Activated CD4-positive, alpha-beta memory T cell treated with anti-CD3 and anti-CD28 coated beads, Interleukin-2, amount 10 ng/mL, durations not matched to agents 7 days and 5 days (primary cell): ENCODE data around the gene DMRTC2. TPM values are rescaled to one million over a fixed set of nuclear protein-coding genes. Genes with fewer than 3 reads are reported as not detected.
"Not testable (repeated sequence)": the region's sequence is repeated elsewhere in the genome, so short reads cannot be mapped to it uniquely, and the experiment has no call there.

Experiments
- CTCF ChIA-PET: fragments of 350-600 bp; sonication (Branson Sonifier 250); formaldehyde crosslinking; loops from one replicate; lab custom pipeline; 2021; ENCODE audit warnings: antibody characterized with exemption, inconsistent platforms; lab: Charles Lee
- POLR2A ChIA-PET: fragments of 350-600 bp; sonication (Branson Sonifier 250); formaldehyde crosslinking; loops from one replicate; lab custom pipeline; 2021; ENCODE audit warnings: antibody characterized with exemption; lab: Charles Lee
- DNase-seq: peaks from one replicate; pipeline ENCODE4 v3.0.0-alpha.2; 2020
- H3K27ac Mint-ChIP-seq: one replicate; pipeline ENCODE4 v1.8.0; 2021; ENCODE audit warnings: mild to moderate bottlenecking, mixed read lengths
- H3K27me3 Mint-ChIP-seq: one replicate; pipeline ENCODE4 v1.8.0; 2021; ENCODE audit warnings: mixed read lengths
- H3K36me3 Mint-ChIP-seq: one replicate; pipeline ENCODE4 v1.8.0; 2021; ENCODE audit warnings: low read depth, mixed read lengths
- H3K4me1 Mint-ChIP-seq: one replicate; pipeline ENCODE4 v1.8.0; 2021; ENCODE audit warnings: mixed read lengths
- H3K4me3 Mint-ChIP-seq: one replicate; pipeline ENCODE4 v1.8.0; 2021; ENCODE audit warnings: mild to moderate bottlenecking, mixed read lengths
- H3K9me3 Mint-ChIP-seq: one replicate; pipeline ENCODE4 v1.8.0; 2021; ENCODE audit warnings: mixed read lengths
- total RNA-seq, 2 experiments: library from RNA; stranded (reverse); gene quantifications; one replicate each; pipeline ENCODE4 v1.2.3, GENCODE V29; 2021

The DMRTC2 gene
- total RNA-seq, 2 experiments from 2014 or later, result not detected

DNA sequence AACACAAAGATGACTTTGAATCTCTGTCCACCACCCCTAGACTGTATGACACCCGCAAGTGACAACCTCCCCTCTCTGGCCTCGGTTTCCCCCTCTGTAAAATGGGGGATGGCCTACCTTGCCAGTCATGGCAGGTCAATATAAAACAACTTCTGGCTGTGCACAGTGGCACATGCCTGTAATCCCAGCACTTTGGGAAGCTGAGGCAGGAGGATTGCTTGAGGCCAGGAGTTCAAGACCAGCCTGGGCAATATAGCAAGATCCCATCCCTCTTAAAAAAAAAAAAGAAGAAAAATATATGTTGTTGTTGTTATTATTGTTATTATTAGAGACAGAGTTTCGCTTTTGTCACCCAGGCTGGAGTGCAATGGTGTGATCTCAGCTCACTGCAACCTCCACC, 31.1 kb downstream of the DMRTC2 start:
- not testable (repeated sequence) for H3K27me3 Mint-ChIP-seq, DNase-seq, H3K9me3 Mint-ChIP-seq
- Mint-ChIP-seq H3K27ac (peak overlapping the region; percentile 96), H3K4me1 (peaks cover 76% of the 10 kb centered on the region), H3K36me3 (peaks cover 21% of the 10 kb centered on the region), H3K4me3 (peak overlapping the region; percentile 36)
- ChIA-PET POLR2A (interaction anchor here (1.7 to 16.1 kb wide), 4 partner anchors 11 to 69 kb away, joined by 8 to 384 read pairs (median 117); partner anchors contain the start of genes ARHGEF1 and RPS19), CTCF (interaction anchor here (0.7 to 7.0 kb wide), 5 partner anchors 10 to 81 kb away, joined by 3 to 95 read pairs (median 13); partner anchors contain the start of gene RPS19)

DNA sequence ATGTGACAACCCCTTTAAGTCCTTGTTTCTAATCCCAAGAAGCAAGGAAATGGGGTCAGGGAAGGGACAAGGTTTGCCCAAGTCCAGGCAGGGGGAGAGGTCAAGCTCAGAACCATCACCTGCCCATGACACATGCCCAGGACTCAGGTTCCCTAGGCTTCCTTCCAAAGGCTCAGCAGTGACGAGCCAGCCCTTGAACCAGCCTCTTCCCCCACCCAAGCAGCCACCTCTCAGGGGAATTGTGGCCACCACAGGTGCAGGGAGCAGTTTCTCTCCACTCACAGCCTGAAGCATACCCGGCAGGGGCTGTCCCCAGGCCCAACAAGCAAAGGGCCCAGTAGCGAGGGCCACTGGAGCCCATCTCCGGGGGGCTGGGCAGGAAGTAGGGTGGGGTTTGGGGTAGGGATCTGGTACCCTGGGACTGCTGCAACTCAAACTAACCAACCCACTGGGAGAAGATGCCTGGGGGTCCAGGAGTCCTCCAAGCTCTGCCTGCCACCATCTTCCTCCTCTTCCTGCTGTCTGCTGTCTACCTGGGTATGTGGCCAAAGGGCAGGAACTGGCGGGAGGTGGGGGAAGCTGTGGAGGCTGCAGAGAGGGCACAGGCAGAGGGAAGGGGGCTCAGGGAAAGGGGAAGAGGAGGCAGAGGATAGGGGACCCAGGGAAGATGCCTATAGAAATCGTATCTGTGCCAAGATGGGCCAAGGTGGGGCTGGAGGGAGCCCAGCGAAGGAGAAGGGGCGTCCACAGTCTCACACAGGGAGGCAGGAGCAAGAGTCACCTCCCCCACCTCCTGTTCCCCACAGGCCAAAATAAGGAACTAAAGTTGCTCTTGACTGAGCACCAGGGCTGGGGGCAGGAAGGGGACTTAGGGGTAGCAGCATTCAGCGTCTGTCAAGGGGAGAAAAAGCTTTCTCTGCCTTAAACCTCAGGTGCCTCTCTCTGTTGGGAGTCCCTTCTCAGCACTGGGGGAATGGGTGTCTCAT, 32.3 kb downstream of the DMRTC2 start, which contains the start of gene CD79A:
Gene CD79A, plus strand, starts transcription at position 433 of the 986 bp plus-strand sequence. Its CDS starts 26 bp downstream, at position 459.
- no peak for DNase-seq
- no peaks in the 10 kb centered on the region for H3K27me3 Mint-ChIP-seq
- POLR2A ChIA-PET, result interaction anchor here (2.3 to 16.1 kb wide), 3 partner anchors 10 to 34 kb away, joined by 8 to 384 read pairs (median 223); partner anchors contain the start of genes ARHGEF1 and RPS19
- no peak within 1 kb of the TSS for H3K4me3 Mint-ChIP-seq
- CTCF ChIA-PET, result interaction anchor here (0.7 kb wide), 1 partner anchor 9 kb away, joined by 3 read pairs; no protein-coding TSS in a partner anchor
- peak within 1 kb of the TSS; percentile 96 for H3K27ac Mint-ChIP-seq
- H3K4me1 Mint-ChIP-seq, result peaks cover 71% of the 10 kb centered on the region
- peaks cover 10% of the 10 kb centered on the region for H3K36me3 Mint-ChIP-seq
- no peaks in the 10 kb centered on the region for H3K9me3 Mint-ChIP-seq

DNA sequence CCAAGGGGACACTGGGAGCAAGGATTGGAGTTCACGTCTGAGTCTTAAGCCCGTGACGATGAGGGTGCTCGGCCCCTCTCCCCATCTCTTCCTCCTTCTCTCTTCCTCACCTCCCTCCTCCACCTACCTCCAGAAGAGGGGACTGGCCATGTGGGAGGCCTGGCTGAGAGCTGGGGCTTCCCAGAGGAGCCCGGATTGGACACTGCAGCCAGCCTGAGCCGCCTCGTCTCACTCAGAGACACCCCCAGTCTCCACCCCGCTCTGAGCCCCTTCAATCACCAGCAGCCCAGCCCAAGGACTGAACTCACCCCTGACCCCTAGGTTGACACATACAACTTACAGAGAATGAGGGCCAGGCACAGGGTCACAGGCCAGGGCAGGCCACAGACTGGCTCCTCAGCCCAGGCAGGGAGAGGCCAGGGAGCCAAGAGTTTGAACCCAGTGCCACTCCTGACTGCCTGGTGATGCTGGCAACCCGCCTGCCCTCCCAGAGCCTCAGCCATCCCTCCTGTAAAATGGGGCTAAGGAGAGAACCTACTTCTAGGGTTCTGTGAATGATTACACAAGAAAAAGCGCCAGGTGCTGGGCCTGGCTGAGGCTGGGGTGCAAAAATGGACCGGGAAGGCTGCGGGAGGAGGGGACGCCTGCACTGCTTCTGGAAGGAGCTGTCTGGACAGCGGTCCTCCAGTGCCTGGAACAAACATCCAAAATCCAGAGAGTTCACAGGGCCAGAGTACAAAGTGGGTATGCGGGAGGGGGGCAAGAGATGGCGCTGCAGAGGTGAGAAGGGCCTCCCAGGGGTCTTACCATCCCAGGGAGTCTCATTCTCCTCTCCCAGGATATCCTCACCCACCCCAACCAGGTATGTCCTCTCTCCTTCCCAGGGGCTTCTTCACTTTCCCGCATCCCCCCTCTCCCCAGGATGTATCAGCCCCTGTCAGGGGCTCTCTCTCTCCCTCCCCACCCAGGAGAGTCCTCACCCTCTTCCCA, 33.4 kb downstream of the DMRTC2 start:
- peak overlapping the region; percentile 21 for H3K27ac Mint-ChIP-seq
- DNase-seq, result no peak
- ChIA-PET POLR2A (interaction anchor here (2.3 to 16.1 kb wide), 3 partner anchors 8 to 33 kb away, joined by 8 to 384 read pairs (median 223); partner anchors contain the start of genes ARHGEF1 and RPS19), CTCF (no interaction called here)
- no peaks in the 10 kb centered on the region for H3K27me3 Mint-ChIP-seq
- peaks cover 66% of the 10 kb centered on the region for H3K4me1 Mint-ChIP-seq
- no peaks in the 10 kb centered on the region for H3K9me3 Mint-ChIP-seq
- H3K4me3 Mint-ChIP-seq, result no peak overlapping the region
- H3K36me3 Mint-ChIP-seq, result peaks cover 8% of the 10 kb centered on the region

DNA sequence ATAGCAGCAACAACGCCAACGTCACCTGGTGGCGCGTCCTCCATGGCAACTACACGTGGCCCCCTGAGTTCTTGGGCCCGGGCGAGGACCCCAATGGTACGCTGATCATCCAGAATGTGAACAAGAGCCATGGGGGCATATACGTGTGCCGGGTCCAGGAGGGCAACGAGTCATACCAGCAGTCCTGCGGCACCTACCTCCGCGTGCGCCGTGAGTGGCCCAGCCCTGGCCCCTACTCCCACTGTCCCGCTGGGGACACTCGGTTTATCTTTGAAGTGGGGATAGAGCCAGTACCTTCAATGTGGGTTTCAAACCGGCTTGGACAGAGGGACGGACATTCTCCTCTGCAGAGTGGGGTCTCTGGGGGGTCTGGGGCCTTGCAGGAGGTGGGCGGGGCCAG, 34.2 kb downstream of the DMRTC2 start:
- ChIA-PET CTCF (no interaction called here), POLR2A (no interaction called here)
- Mint-ChIP-seq H3K27me3 (no peaks in the 10 kb centered on the region), H3K4me1 (peaks cover 60% of the 10 kb centered on the region), H3K4me3 (no peak overlapping the region), H3K9me3 (no peaks in the 10 kb centered on the region), H3K36me3 (peaks cover 13% of the 10 kb centered on the region), H3K27ac (no peak overlapping the region)
- no peak for DNase-seq

DNA sequence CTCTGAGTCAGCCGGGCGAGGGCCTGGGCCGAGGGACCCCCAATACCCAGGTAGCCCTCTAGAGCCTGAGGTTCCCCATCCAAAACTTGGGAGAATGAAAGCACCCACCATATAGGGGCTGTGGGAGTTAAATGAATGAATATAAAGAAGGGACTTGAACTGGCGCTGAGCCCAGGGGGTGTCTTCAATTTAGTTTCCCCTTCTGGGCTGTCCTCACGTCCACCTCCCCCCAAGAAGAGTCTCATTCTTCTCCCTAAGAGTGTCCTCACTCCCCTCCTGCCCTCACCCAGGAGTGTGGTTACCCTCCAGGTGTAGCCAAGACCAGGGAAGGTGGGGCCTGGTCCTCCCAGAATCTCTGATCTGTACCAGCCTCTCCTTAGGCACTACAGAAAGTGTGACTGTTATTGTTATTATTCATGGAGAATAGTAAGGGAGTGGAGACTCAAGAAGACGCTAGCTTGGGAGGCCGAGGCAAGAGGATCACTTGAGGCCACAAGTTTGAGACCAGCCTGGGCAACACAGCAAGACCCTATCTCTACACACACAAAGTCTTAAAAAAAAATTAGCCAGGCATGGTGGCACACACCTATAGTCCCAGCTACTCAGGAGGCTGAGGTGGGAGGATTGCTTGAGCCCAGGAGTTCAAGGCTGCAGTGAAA, 35.0 kb downstream of the DMRTC2 start:
- H3K9me3 Mint-ChIP-seq, result no peaks in the 10 kb centered on the region
- no peaks in the 10 kb centered on the region for H3K27me3 Mint-ChIP-seq
- peaks cover 56% of the 10 kb centered on the region for H3K4me1 Mint-ChIP-seq
- H3K4me3 Mint-ChIP-seq, result no peak overlapping the region
- CTCF ChIA-PET, result interaction anchor here (0.6 to 1.0 kb wide), 3 partner anchors 9 to 432 kb away, joined by 4 to 6 read pairs (median 5); no protein-coding TSS in a partner anchor
- DNase-seq, result no peak
- POLR2A ChIA-PET, result interaction anchor here (1.1 to 13.3 kb wide), 3 partner anchors 10 to 20 kb away, joined by 3 to 384 read pairs (median 135); partner anchors contain the start of genes CD79A and RPS19
- H3K36me3 Mint-ChIP-seq, result peaks cover 20% of the 10 kb centered on the region
- H3K27ac Mint-ChIP-seq, result no peak overlapping the region

DNA sequence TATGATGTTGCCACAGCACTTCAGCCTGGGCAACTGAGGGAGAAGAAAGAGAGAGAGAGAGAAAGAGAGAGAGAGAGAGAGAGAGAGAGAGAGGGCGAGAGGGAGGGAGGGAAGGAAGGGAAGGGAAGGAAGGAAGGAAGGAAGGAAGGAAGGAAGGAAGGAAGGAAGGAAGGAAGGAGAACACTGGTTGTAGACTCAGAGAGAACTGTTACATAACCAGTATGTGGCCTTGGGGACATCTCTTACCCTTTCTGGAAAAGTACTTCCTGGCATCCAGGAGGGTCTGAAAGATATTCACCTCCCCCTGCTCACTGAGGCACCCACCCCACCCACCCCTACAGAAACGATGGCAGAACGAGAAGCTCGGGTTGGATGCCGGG, 35.5 kb downstream of the DMRTC2 start:
- no peak overlapping the region for H3K4me3 Mint-ChIP-seq
- no peaks in the 10 kb centered on the region for H3K27me3 Mint-ChIP-seq
- CTCF ChIA-PET, result interaction anchor here (0.6 to 1.0 kb wide), 3 partner anchors 10 to 433 kb away, joined by 4 to 6 read pairs (median 5); no protein-coding TSS in a partner anchor
- no peak overlapping the region for H3K27ac Mint-ChIP-seq
- DNase-seq, result no peak
- H3K9me3 Mint-ChIP-seq, result no peaks in the 10 kb centered on the region
- POLR2A ChIA-PET, result interaction anchor here (1.1 to 13.3 kb wide), 3 partner anchors 10 to 20 kb away, joined by 3 to 384 read pairs (median 135); partner anchors contain the start of genes CD79A and RPS19
- peaks cover 53% of the 10 kb centered on the region for H3K4me1 Mint-ChIP-seq
- H3K36me3 Mint-ChIP-seq, result peaks cover 25% of the 10 kb centered on the region

DNA sequence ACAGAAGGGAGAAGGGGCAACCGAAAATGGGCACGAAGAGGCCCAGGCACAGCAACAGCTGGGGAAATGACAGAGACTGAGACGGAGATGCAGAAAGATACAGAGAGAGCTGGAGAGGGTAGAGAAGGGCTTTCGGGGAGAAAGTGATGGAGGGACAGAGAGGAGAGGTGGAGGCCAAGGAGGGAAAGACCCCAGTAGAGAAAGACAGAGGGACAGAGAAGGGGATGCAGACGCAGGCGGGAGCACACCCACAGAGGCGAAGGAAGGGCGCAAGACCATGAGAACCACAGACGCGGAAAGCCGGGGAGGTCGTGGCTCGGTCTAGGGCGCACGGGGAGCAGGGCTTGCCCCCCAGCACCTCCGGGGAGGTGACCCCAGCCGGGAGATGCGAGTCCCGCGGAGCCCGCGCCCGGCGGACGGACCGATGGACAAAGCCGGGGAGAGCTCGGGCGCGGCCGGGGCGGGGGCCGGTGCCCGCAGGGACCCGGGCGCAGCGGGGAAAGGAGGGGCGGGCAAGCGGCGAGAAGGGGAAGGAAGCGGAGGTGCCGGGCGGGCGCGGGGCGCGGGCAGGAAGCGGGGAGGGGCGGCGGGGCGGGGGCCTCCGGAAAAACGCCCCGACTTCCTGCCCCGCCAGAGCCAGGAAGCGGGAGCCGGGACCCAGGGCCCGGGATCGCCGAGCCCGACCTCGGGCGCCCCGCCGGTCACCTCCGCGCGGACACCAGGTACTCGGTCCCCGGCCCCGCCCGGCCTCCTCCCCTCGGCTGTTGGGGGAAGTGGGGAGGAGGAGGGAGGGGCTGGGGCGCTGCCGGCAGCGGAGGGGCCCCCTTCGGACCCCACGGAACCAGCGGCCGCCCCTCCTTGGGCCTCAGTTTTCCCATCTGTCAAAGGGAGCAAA, 38.0 kb downstream of the DMRTC2 start, which contains the start of gene ARHGEF1:
Gene ARHGEF1, plus strand, starts transcription at position 617 of the 895 bp plus-strand sequence. CDS start 4,899 bp downstream, outside the sequence.
- CTCF ChIA-PET, result interaction anchor here (0.8 to 5.9 kb wide), 5 partner anchors 10 to 63 kb away, joined by 3 to 95 read pairs (median 4); partner anchors contain the start of gene RPS19
- POLR2A ChIA-PET, result interaction anchor here (1.0 to 13.3 kb wide), 5 partner anchors 13 to 64 kb away, joined by 3 to 384 read pairs (median 135); partner anchors contain the start of genes CD79A and RPS19
- Mint-ChIP-seq H3K27ac (peak within 1 kb of the TSS; percentile 97), H3K36me3 (peaks cover 44% of the 10 kb centered on the region), H3K4me1 (peaks cover 48% of the 10 kb centered on the region), H3K4me3 (peak within 1 kb of the TSS; percentile 93), H3K27me3 (no peaks in the 10 kb centered on the region), H3K9me3 (no peaks in the 10 kb centered on the region)
- DNase-seq, result peak; percentile 73

DNA sequence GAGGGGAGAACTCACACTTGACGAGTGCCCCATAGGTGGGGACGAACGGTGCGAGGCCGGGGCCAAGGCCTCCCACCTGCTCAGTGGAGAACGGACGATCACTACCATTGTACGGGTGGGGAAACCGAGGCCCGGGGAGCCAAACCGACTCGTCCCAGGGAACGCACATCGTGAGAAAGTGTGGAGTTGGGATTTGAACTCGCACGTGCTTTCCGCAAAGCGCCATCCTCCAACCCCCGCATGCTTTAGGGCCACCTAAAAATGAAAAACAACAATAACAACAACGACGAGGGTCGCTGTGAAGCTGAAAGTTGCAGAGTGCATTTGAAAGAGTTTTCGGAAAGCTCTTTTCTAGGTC, 38.6 kb downstream of the DMRTC2 start:
- DNase-seq, result peak; percentile 28
- CTCF ChIA-PET, result interaction anchor here (1.2 to 5.9 kb wide), 3 partner anchors 11 to 62 kb away, joined by 3 to 95 read pairs (median 23); partner anchors contain the start of gene RPS19
- H3K36me3 Mint-ChIP-seq, result peaks cover 51% of the 10 kb centered on the region
- H3K27ac Mint-ChIP-seq, result peak overlapping the region; percentile 93
- POLR2A ChIA-PET, result interaction anchor here (1.3 to 13.3 kb wide), 4 partner anchors 14 to 64 kb away, joined by 3 to 384 read pairs (median 150); partner anchors contain the start of genes CD79A and RPS19
- H3K9me3 Mint-ChIP-seq, result no peaks in the 10 kb centered on the region
- peaks cover 49% of the 10 kb centered on the region for H3K4me1 Mint-ChIP-seq
- peak overlapping the region; percentile 85 for H3K4me3 Mint-ChIP-seq
- H3K27me3 Mint-ChIP-seq, result no peaks in the 10 kb centered on the region

DNA sequence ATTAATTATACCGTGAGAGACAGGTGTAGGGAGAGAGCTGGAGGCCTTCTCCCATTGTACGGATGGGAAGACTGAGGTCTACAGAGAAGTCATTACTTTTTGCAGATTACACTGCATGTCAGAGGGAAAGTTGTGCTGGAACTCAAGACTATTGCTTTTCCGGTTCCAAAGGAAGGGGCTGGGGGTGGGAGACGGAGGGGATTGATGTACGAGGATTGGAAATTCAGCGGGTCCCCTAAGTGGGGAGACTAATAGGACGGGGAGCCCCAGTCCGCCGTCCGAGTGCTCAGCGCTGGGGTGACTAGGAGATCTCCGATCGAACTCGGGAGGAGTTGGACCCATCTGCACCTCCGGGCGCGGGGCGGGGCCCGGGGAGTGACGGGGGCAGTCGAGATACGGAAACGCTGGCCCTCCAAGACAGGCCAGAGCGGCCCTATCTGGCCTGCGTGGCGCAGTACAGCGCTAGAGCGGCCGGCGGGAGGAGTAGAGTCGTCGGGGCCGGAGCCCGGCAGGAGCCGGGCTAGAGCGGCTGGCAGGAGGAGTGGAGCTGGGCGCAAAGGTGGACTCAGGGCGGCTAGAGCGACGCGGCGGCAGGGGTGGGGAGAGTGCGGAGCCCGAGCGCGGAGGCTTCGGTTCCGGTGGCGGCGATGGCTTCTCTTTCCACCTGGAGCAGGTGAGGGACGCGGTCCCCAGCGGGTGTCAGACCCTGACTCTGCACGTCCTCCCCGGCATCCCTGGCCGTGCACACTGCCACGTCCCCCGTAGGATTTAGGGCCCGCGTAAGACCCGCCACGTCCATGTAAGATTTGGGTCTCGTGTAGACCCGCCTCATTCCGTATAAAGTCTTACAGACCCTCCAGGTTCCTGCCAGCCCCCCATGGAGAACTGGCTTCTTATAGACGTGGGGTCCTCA, 39.2 kb downstream of the DMRTC2 start:
- H3K4me3 Mint-ChIP-seq, result peak overlapping the region; percentile 85
- H3K4me1 Mint-ChIP-seq, result peaks cover 55% of the 10 kb centered on the region
- CTCF ChIA-PET, result interaction anchor here (1.0 to 5.9 kb wide), 5 partner anchors 11 to 68 kb away, joined by 3 to 95 read pairs (median 3); partner anchors contain the start of gene RPS19
- POLR2A ChIA-PET, result interaction anchor here (1.0 to 13.3 kb wide), 8 partner anchors 14 to 399 kb away, joined by 3 to 384 read pairs (median 40); partner anchors contain the start of genes CD79A, ERFL, RABAC1 and RPS19
- H3K27ac Mint-ChIP-seq, result peak overlapping the region; percentile 93
- DNase-seq, result peak; percentile 94
- H3K9me3 Mint-ChIP-seq, result no peaks in the 10 kb centered on the region
- H3K27me3 Mint-ChIP-seq, result no peaks in the 10 kb centered on the region
- peaks cover 56% of the 10 kb centered on the region for H3K36me3 Mint-ChIP-seq
